CD14-positive monocyte (primary cell): ENCODE results near the gene CKAP2. TPM values are rescaled to one million over a fixed set of nuclear protein-coding genes. Genes with fewer than 3 reads are reported as not detected.

Experiments
- DNase-seq, 3 donors: peaks; one replicate each; pipeline ENCODE4 v3.0.0-alpha.2; 2011 to 2022
- H2AFZ ChIP-seq: 2 replicates; pipeline ENCODE4 v1.6.0; 2012; ENCODE audit warnings: mild to moderate bottlenecking, low read depth, low read length, inconsistent platforms; ENCODE audit not compliant: insufficient read depth, poor library complexity, severe bottlenecking
- H3K27ac ChIP-seq, 2 donors: 1 replicate in 1 of 2; 2 replicates in 1 of 2; pipeline ENCODE4 v1.5.1; 2012 to 2013; ENCODE audit warnings: low read length in 2 of 2, control low read depth in 1 of 2, inconsistent platforms in 1 of 2, low read depth in 1 of 2, mild to moderate bottlenecking in 1 of 2
- H3K27me3 ChIP-seq, 2 donors: one replicate each; pipeline versions ENCODE4 v1.6.0 to v1.6.1; 2011 to 2013; ENCODE audit warnings: low read length in 2 of 2; ENCODE audit not compliant: control insufficient read depth in 2 of 2, insufficient read depth in 2 of 2
- H3K36me3 ChIP-seq, 2 donors: replicated peaks in 1 of 2; 1 replicate in 1 of 2; 2 replicates in 1 of 2; pipeline versions ENCODE4 v1.5.1 to v1.6.1; 2012 to 2013; ENCODE audit warnings: low read length in 2 of 2, control low read depth in 1 of 2, inconsistent platforms in 1 of 2, mild to moderate bottlenecking in 1 of 2; ENCODE audit not compliant: insufficient read depth in 2 of 2, control insufficient read depth in 1 of 2
- H3K4me1 ChIP-seq, 2 donors: 1 replicate in 1 of 2; 2 replicates in 1 of 2; pipeline versions ENCODE4 v1.5.1 to v1.6.1; 2012 to 2013; ENCODE audit warnings: low read length in 2 of 2, control low read depth in 1 of 2, inconsistent platforms in 1 of 2, mild to moderate bottlenecking in 1 of 2, moderate library complexity in 1 of 2; ENCODE audit not compliant: insufficient read depth in 2 of 2, control insufficient read depth in 1 of 2
- H3K4me2 ChIP-seq: replicated peaks from 2 replicates; pipeline ENCODE3; 2012; ENCODE audit warnings: low read length, moderate library complexity, mild to moderate bottlenecking; ENCODE audit not compliant: poor library complexity, severe bottlenecking; ENCODE audit errors: extremely low read depth
- H3K4me3 ChIP-seq, 3 experiments: fragments of 200-600 bp in 1 of 3; sonication (generic) in 1 of 3; replicated peaks in 1 of 3; 1 replicate in 2 of 3; 2 replicates in 1 of 3; pipeline ENCODE4 v1.5.1; 2011 to 2013; ENCODE audit warnings: low read length in 3 of 3, mild to moderate bottlenecking in 3 of 3, control low read depth in 2 of 3, low read depth in 2 of 3, inconsistent platforms in 1 of 3, moderate library complexity in 1 of 3
- H3K79me2 ChIP-seq: 2 replicates; pipeline ENCODE4 v1.6.0; 2012; ENCODE audit warnings: mild to moderate bottlenecking, control low read depth, inconsistent platforms, low read length, moderate library complexity; ENCODE audit not compliant: insufficient read depth
- H3K9ac ChIP-seq: 2 replicates; pipeline ENCODE4 v1.6.0; 2017; ENCODE audit warnings: low read length, mild to moderate bottlenecking; ENCODE audit not compliant: insufficient read depth, poor library complexity, severe bottlenecking
- H3K9me3 ChIP-seq, 2 donors: replicated peaks in 1 of 2; 1 replicate in 1 of 2; 2 replicates in 1 of 2; pipeline versions ENCODE4 v1.5.1 to v1.6.1; 2012 to 2013; ENCODE audit warnings: low read length in 2 of 2, control low read depth in 1 of 2; ENCODE audit not compliant: control insufficient read depth in 1 of 2, insufficient read depth in 1 of 2
- H4K20me1 ChIP-seq: 2 replicates; pipeline ENCODE4 v1.6.0; 2012; ENCODE audit warnings: mild to moderate bottlenecking, low read length, control low read depth, moderate library complexity; ENCODE audit not compliant: insufficient read depth
- H3K27ac Mint-ChIP-seq, 7 donors: one replicate each; pipeline ENCODE4 v1.8.0; 2020; ENCODE audit warnings: mild to moderate bottlenecking in 7 of 7, mixed read lengths in 7 of 7, moderate library complexity in 6 of 7, inconsistent platforms in 2 of 7
- H3K27me3 Mint-ChIP-seq, 3 donors: one replicate each; pipeline ENCODE4 v1.8.0; 2021 to 2022; ENCODE audit warnings: low read depth in 3 of 3, mild to moderate bottlenecking in 3 of 3, mixed read lengths in 3 of 3, moderate library complexity in 3 of 3, inconsistent platforms in 1 of 3
- H3K36me3 Mint-ChIP-seq, 2 donors: one replicate each; pipeline ENCODE4 v1.8.0; 2020; ENCODE audit warnings: mixed read lengths in 2 of 2, inconsistent platforms in 1 of 2, mild to moderate bottlenecking in 1 of 2
- H3K4me1 Mint-ChIP-seq: one replicate; pipeline ENCODE4 v1.8.0; 2020; ENCODE audit warnings: mild to moderate bottlenecking, mixed read lengths
- H3K4me3 Mint-ChIP-seq, 2 donors: one replicate each; pipeline ENCODE4 v1.8.0; 2020; ENCODE audit warnings: mild to moderate bottlenecking in 2 of 2, mixed read lengths in 2 of 2, moderate library complexity in 1 of 2
- H3K9me3 Mint-ChIP-seq, 7 donors: one replicate each; pipeline ENCODE4 v1.8.0; 2020 to 2022; ENCODE audit warnings: mixed read lengths in 7 of 7, mild to moderate bottlenecking in 6 of 7, moderate library complexity in 6 of 7, inconsistent platforms in 2 of 7
- WGBS: methylation state at CpG from one replicate; pipeline ENCODE4 v1.1.5; 2013; ENCODE audit warnings: missing lambda C conversion rate; ENCODE audit not compliant: insufficient coverage; 5-methylcytosine and 5-hydroxymethylcytosine counted together
- intact Hi-C, 2 donors: fragments of 100-400 bp; cut with micrococcal nuclease; formaldehyde crosslinking; loops; one replicate each; pipeline versions ENCODE4 v1.15.0 to v1.15.1; 2023
- polyA plus RNA-seq, 3 donors: library from polyadenylated mRNA; depleted of rRNA in 1 of 3; unstranded in 2 of 3; stranded (reverse) in 1 of 3; fragments of 300-500 nt in 2 of 3; fragments of >200 nt in 1 of 3; fragmentation: Illumina TruSeq in 2 of 3; gene quantifications; 1 replicate in 2 of 3; 2 replicates in 1 of 3; pipeline ENCODE4 v1.2.3, GENCODE V29; 2012 to 2021
- TF ChIP-seq, protein P1 (sequence below): fragments of 200-600 bp; IDR thresholded peaks from one replicate; pipeline ENCODE4 v1.8.0; 2022; ENCODE audit warnings: antibody characterized with exemption, mild to moderate bottlenecking

Gene CKAP2
- polyA plus RNA-seq, 3 donors, result 5.0 to 15.7 (median 7.8) TPM

DNA sequence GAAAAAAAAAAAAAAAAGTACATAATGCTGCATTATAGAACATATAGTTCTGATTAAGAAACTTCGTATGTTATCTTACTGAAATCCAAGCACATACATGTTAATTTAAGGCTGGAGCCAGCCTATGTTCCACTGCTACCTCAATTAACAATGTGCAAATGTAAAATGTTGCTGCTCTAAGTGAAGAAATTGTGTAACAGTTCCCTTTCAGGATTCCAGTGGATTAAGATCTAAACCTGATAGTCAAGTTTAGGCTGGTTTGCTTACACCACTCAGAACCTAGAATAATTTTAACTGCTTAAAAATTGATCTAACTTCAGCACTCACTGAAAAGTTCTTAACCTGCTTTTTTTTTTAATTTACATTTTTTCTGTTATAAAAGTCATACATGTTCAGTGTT is 9.0 kb upstream of the CKAP2 start:
- Mint-ChIP-seq H3K4me1 (peaks cover 31% of the 10 kb centered on the region), H3K27ac (peak overlapping the region in 1 of 7 donors; percentile 43), H3K27me3 (no peaks in the 10 kb centered on the region), H3K36me3 (peaks cover 18 to 22% of the 10 kb centered on the region in 2 donors), H3K9me3 (peaks cover 0 to 2% (median 0%) of the 10 kb centered on the region in 7 donors), H3K4me3 (no peak overlapping the region)
- Histone ChIP-seq H3K9me3 (no peaks in the 10 kb centered on the region), H3K4me2 (no peak overlapping the region), H3K4me3 (no peak overlapping the region), H3K27ac (no peak overlapping the region), H2AFZ (no peak overlapping the region), H3K79me2 (peaks cover 79% of the 10 kb centered on the region), H4K20me1 (peaks cover 46% of the 10 kb centered on the region), H3K4me1 (peaks cover 20 to 22% of the 10 kb centered on the region in 2 donors), H3K27me3 (no peaks in the 10 kb centered on the region), H3K36me3 (peaks cover 14 to 28% of the 10 kb centered on the region in 2 donors), H3K9ac (no peak overlapping the region)
- WGBS, result no CpG with 5 or more reads among the region's 1 CpG
- TF ChIP-seq, protein P1, sequence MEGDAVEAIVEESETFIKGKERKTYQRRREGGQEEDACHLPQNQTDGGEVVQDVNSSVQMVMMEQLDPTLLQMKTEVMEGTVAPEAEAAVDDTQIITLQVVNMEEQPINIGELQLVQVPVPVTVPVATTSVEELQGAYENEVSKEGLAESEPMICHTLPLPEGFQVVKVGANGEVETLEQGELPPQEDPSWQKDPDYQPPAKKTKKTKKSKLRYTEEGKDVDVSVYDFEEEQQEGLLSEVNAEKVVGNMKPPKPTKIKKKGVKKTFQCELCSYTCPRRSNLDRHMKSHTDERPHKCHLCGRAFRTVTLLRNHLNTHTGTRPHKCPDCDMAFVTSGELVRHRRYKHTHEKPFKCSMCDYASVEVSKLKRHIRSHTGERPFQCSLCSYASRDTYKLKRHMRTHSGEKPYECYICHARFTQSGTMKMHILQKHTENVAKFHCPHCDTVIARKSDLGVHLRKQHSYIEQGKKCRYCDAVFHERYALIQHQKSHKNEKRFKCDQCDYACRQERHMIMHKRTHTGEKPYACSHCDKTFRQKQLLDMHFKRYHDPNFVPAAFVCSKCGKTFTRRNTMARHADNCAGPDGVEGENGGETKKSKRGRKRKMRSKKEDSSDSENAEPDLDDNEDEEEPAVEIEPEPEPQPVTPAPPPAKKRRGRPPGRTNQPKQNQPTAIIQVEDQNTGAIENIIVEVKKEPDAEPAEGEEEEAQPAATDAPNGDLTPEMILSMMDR, result no peak
- intact Hi-C loops, result no loop called here
- DNase-seq, result no peak

DNA sequence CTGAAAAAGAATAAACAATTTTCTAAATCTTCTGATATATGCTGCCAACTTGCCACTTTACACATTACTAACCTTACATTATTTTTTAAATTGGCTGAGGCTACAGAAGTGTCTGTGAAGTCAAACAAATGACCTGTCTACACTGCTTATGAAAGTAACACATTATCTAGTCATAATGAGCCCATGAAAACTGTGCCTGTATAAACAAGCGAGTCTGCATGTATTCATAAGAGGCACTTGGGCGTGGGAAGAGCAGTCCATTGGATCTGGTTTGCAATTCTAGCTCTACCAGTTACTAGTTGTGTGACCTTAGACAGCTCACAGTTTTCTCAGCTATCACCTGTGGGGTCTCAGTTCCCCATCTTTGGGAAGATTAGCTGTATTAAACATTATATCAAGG is 7.9 kb upstream of the CKAP2 start:
- Mint-ChIP-seq H3K27ac (no peak overlapping the region), H3K27me3 (no peaks in the 10 kb centered on the region), H3K36me3 (peaks cover 10 to 13% of the 10 kb centered on the region in 2 donors), H3K9me3 (peaks cover 0 to 2% (median 0%) of the 10 kb centered on the region in 7 donors), H3K4me1 (peaks cover 31% of the 10 kb centered on the region), H3K4me3 (no peak overlapping the region)
- intact Hi-C loops, result no loop called here
- Histone ChIP-seq H3K9me3 (no peaks in the 10 kb centered on the region), H3K27me3 (no peaks in the 10 kb centered on the region), H3K4me2 (no peak overlapping the region), H3K79me2 (peaks cover 68% of the 10 kb centered on the region), H3K36me3 (peaks cover 4 to 18% of the 10 kb centered on the region in 2 donors), H3K27ac (peak overlapping the region in 1 of 2 donors; percentile 49), H3K4me3 (no peak overlapping the region), H2AFZ (no peak overlapping the region), H3K4me1 (peaks cover 20 to 22% of the 10 kb centered on the region in 2 donors), H3K9ac (no peak overlapping the region), H4K20me1 (peaks cover 35% of the 10 kb centered on the region)
- TF ChIP-seq, protein P1, result no peak
- no peak for DNase-seq
- WGBS, result 100% methylated on average over 1 of the region's 2 CpGs
